GM18907 (cell line): ENCODE results near the gene AQP3.
"Not testable (repeated sequence)": the region's sequence is repeated elsewhere in the genome, so short reads cannot be mapped to it uniquely, and the experiment has no call there.

Experiments used
- ATAC-seq: cut with Tn5 transposase; IDR thresholded peaks from one replicate; pipeline ENCODE4 v1.9.1; 2021; ENCODE audit warnings: mild to moderate bottlenecking, moderate library complexity; ENCODE audit not compliant: unreplicated experiment

The AQP3 gene

DNA sequence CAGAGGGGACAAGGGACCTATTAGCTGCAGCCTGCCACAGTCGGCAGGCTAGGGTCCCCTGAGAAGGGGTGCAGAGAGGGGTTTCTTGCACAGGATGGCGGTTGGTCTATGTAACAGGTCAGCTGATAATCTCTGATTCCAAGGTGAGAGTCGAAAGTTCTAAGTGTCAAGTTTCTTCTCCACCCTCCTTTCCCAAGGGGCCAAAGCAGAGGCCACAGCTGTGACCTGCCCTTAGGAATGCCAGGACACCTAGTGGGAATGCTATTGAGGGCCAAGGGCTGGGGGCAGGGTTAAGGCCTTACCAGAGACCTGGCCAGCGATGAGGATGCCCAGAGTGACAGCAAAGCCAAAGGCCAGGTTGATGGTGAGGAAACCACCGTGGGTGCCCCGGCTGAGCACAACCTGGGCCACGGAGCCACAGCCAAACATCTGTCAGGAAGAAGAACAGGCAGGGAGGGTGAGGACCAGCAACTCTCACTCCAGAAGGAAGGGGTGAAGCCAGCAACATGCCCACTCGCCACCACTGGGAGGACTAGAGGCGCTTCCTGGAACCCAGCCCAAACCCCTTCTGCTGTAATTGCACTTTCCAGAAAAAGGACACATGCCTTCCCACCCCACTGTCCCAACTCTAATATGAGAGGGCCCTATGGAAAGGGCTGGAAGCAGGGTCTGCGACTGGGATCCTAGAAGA lies 3.8 kb downstream of the AQP3 start:
- ATAC-seq, result no peak

DNA sequence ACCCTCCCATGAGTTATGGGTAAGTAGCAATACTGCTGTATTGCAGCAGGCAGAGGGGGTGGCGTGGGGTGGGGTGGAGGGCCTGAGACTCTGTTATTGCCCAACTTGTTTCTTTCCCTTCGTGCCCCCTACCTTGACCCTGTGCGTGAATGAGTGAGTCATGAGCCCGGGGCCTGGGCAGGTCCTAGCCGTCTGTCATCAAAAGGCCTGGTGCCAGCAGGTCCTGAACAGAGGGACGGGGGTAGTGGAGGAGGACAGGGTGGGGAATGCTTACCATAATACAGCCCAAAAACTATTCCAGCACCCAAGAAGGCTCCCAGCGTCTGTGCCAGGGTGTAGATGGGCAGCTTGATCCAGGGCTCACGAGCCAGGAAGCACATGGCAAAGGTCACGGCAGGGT lies 4.3 kb downstream of the AQP3 start:
- ATAC-seq, result no peak

DNA sequence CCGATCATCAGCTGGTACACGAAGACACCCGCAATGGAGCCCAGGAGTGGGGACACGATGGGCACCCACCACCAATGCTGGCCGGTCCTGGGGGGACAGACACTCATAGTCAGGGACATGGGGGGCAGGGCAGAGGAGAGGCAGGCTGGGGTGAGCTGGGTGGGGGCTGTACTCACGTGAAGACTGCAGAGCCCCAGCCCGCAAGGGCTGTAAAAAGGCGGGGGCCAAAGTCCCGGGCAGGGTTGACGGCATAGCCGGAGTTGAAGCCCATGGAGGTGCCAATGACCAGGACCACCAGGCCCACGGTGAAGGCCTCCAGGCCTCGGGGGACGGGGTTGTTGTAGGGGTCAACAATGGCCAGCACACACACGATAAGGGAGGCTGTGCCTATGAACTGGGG lies 5.3 kb downstream of the AQP3 start:
- ATAC-seq, result no peak

DNA sequence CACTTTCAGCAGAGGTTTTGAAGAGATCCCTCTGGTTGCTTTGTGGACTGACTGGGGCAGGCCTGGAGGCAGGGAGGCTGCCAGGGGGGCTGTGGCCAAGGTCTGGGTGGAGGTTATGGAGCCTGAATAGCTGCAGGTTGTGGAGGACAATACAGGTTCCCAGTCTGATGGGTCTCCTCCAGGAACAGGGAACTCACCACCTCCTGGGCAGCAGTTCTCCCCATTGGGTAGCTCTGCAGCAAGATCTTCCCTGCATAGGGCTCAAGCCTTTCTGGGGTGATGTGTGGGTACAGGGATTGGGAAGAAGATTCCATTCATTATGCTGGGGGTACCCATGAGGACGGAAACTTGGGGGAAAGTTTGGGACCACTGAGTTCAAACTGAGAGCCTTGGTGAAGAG lies 6.8 kb downstream of the AQP3 start:
- ATAC-seq, result no peak

DNA sequence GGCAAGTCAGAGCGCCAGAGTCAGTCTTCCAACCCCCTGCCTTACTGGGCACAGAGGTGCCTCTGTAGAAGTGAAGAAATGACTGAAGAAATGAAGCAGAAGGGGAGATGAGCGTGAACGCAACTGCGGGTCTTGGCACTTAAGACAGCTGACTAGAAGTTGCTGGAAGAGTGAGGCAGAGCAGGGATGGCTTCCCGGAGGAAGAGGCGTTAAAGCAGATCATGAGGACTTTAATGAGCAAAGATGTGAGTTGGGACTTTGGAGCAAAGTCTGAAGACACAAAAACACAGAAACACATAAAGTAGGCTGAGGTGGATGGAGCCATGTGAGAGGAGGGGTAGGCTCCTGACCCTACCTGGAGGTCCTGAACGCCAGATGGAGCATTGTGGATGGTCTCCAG lies 7.2 kb downstream of the AQP3 start:
- ATAC-seq, result no peak

DNA sequence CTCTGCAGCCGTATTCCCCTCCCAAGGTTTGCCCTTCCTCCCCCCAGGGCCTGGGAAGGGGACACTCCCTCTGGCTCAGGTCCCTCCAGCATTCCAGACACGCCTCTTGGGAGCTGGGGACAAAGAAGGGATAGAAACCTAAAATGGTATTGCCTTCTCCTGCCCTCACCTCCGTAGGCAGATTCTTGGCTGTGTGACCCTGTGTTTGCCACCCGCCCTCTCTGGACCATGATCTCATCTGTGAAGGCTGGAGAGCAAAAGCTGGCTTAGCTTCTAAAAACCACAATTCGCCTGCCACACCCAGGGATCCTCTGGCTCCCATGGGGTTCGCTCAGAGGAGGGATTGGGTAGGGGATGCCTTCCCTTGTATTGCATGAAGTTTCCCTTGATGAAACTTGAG lies 7.7 kb downstream of the AQP3 start:
- no peak for ATAC-seq

DNA sequence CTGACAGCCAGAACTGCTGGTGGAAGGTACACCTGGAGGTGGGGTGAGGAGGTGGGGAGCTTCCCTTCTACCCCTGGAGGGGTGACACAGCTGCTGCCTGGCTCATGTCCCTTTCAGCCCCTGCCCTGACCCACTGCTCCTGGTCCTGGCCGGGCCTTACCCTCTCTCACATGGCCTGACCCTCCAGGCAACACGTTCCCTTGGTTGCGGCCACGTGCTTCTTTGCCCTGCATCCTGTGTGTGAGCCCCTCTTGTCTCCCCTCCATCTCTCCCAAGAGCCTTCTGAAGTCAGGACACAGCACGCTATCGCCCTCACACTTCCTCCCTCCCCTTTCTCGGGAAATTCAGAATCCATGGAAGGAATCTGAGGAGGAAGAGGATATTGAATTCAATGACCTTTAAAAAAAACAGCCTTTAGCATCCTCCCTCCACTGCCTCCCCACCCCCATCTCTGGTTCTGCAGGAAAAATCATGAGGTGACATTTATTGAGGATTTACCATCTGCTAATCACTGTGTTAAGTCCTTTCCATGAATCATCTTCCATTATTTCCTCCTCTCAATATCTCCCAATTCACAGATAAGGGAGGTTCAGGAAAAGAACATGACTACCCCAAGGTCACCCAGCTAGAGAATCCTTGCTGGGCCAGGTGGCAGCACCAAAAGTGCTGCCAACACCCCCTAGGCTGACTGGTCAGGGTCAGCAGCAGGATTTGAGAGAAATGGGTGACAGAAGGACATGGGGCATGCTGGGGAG lies 8.3 kb downstream of the AQP3 start:
- no peak for ATAC-seq

DNA sequence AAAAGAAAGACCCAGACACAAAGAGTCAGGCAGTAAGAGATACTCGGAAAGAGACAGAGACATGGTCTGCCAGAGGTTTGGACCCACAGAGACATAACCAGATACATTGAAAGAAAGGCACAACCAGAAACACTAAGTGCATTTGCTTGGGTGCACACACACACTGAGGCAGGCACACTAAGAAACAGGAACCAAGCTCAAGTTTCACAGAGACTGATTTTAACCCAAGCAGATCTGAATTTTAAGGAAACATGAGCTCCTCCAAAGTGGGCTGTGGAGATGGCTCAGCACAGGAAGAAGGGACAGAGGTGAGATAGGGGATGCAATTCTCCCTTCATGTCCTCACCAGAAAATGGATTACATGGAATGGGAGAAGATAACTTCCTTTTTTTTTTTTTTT lies 9.5 kb downstream of the AQP3 start:
- ATAC-seq, result no peak

DNA sequence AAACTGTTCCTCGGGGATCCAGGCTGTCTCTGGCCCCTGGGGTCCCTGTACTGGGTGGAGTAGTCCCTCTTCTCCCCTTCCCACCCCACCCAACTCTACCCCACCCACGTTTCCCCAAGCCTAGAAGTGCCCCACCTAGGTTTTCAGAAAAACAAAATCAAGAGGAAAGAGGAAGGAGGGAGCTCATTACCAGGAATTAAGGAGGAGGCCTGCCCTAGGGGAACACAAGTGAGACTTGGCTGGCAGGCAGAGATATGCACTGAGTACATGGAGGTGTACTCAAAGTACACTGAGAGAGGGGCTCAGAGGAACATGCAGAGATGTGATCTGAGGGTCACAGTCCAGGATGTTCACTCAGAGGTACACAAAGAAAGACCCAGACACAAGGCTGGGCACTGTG lies 10.2 kb downstream of the AQP3 start:
- ATAC-seq, result no peak

DNA sequence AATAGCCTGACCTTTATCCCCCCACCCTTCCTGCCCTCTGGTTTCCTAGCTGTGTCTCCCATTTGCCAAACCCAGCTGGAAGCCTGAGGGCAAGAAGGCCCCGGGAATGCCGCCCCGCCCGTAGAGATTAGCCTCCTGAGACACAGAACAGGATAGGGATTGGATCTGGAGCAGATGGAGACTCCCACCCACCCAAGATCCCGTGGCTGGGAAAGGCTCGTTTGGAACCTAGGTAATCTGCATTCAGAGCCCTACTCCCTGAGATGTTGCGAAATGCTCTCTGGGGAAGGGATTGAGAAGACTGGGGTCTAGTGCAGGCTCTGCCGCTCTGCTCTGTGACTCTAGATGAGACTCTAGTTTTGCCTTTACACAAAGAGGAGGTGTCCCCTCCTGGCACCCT lies 10.9 kb downstream of the AQP3 start:
- ATAC-seq, result no peak

DNA sequence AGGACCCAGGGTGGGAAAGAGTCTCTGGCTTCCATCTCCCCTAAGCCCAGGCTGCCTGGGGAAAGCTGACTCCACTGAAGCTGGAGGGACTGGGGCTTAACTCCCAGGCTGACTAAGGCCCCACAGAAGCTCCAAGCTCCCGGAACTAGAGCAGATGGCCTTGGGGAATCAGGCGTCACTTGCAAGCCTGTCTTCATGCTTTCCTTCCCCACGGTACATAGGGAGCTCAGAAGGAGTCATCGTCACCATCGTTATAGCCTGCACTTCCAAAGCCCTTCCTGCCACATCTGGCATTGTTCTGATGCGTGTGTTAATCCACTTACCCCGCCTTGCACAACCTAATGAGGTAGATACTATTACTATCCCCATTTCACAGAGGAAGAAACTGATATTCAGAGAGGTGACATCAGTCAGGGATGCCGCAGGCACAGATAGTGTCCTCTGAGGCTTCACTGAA lies 11.5 kb downstream of the AQP3 start:
- no peak for ATAC-seq

DNA sequence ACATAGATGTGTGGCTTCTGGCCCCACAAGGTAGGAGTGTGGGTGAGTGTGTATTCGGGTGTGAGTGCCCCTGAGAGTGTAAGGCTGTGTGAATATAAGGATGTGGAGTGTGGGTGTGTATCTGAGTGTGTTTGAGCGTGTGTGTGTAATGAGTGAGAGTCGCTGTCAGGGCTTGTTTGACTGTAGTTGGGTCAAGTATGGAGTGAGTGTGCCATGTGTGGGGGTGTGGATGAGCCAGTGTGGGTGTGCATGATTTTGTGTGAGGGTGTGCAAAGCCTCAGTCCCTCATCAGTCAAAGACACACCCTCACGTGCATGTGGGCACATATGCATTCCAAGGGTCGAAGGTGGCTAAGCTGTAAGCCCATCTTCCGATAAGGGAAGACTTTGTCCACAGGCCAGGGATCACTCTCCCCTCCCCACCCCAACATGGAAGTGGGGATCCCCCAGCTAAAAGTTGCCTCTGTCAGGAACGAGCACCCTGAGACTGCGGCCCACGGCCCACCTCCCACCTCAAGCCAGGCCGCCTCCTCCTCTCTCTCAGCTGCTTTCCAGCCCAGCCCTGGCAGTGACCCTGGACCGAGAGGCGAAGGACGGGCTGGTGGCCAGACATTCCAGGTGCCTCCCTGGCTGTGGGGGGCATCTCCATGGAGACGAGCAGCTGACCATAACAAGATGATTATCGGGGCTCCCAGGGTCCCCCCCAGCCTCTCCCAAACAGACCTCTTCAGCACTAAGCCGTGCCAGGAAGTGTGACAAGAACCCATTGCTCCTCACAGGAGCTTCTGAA lies 12.9 kb downstream of the AQP3 start:
- ATAC-seq, result no peak

DNA sequence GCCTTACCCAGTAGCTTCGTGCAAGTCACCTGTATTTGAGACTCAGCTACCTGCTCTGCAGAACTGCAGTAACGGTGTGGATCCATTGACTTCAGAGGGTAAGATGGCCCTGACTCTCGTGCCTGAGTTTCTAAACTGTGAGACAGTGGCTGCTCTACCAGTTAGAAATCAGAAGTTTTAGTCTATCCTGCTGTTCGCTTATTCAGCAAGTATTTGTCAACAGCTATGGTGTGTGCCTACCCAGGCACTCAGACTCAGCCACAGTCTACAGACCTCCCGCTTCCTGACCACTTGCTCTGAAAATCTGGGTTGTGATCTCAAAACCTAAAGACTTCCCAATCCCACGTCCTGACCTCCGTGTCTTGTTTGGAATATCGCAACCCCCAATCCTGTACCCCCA lies 13.5 kb downstream of the AQP3 start:
- no peak for ATAC-seq

DNA sequence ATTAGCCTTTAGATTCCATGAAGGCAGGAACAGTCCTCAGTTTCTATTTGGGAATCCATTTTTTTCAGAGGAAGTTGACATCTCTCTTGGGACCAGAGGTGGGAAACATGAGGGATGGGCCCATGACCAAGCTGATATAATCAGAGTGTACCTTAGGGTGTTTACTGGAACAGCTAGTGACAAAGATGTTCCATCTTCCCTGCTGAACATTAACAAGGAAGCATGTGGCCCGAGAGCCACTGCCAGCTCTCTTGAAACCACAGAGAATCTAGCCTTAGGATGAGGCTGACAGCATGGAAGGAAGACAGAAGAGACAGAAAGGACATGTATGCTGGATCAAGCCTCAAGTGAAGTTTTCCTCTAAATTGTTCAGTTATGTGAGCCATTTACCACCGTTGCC lies 16.0 kb downstream of the AQP3 start:
- no peak for ATAC-seq

DNA sequence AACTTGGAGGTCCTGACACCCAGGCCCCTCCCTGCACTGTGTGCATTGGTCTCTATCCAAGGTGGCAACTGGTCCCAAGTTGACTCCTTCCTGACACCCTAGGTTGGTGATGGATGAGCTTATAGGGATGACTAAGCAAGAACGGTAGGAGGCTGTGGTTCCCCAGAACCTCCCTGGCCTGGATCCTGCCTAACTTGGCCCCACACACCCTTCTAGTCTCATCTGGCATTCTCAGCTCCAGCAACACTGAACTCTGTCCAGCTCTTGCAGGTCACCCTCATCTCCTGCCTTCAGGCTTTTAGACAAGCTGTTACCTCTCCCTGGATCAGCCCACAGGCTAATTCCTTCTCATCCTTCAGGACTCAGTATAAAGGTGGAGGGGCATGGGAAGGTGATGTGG lies 16.5 kb downstream of the AQP3 start:
- ATAC-seq, result no peak

DNA sequence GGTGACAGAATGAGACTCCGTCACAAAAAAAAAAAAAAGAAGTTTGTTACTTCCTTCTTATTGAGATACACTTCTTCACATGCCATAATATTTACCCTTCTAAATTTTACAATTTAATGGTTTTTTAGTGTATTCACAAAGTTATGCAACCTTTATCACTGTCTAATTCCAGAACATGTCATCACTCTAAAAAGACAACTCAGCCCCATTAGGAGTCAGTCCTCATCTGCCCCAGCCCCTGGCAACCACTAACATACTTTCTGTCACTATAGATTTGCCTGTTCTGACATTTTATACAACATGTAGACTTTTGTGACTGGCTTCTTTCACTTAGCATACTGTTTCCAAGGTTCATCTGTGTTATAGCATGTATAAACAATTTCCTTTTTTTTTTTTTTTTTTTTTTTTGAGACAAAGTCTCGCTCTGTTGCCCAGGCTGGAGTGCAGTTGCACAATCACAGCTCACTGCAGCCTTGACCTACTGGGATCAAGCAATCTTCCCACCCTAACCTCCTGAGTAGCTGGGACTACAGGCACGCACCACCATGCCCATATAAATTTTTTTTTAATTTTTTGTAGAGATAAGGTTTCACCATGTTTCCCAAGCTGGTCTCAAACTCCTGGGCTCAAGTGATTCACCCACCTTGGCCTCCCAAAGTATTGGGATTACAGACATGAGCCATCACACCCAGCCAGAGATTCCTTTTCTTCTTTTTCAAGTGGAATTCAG lies 18.0 kb downstream of the AQP3 start:
- no peak for ATAC-seq

DNA sequence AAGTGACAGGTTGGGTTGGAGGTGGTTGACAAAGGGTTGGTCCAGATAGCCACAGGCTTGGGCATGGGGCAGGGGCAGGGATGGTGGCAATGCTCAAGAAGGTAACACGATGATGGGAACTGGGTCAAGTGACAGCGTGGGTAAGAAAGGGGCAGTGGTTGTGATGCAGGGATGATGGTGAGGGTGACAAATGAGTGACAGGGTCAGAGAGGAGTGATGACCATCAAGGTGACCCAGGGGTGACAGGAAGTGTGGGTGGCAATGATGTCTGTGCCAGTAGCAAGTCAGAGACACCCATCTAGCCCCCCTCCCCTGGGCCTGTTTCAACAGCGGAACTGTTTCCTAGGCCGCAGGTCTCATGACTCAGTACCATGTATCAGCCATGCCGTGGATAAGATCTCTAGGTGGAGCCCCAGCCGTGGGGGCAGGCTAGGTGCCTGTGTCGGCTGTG lies 20.5 kb downstream of the AQP3 start:
- no peak for ATAC-seq

DNA sequence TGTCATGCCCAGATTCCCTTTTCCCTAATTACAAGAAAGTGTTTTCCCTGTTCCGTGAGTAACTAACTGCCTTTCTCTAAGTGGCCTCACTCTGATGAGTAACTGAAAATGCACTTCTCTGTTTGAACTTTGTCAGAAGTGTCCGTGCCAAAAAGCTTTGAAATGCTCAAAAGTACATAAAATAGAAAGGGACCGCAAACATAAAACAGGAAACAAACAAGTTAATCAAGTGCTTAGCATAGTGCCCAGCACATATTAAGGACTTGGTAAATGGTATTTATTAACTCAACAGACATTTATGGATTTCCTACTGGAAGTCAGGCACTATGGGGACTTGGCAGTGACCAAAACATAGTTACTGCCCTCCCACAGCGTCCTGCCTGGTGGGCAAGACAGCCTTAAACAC lies 22.3 kb downstream of the AQP3 start:
- no peak for ATAC-seq

DNA sequence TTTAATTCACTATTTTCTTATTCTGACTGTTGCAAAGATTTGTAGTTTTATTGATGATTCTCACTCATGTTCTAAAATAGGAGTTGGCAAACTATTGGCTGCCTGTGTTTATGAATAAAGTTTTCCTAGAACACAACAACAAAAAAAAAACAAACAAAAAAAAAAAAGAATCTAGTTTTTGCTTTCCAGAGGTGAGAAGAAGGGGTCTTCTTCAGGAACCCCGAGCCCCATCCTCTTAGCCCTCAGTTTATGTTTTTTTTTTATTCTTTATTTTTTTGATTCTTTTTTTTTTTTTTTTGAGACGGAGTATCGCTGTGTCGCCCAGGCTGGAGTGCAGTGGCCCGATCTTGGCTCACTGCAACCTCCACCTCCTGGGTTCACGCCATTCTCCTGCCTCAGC lies 22.9 kb downstream of the AQP3 start:
- ATAC-seq, result not testable (repeated sequence)

DNA sequence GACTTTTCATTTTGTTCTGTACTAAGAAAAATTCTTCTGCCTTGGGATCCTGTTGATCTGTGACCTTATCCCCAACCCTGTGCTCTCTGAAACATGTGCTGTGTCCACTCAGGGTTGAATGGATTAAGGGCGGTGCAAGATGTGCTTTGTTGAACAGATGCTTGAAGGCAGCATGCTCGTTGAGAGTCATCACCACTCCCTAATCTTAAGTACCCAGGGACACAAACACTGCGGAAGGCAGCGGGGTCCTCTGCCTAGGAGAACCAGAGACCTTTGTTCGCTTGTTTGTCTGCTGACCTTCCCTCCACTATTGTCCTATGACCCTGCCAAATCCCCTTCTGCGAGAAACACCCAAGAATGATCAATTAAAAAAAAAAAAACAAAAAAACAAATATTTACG lies 23.4 kb downstream of the AQP3 start:
- not testable (repeated sequence) for ATAC-seq

DNA sequence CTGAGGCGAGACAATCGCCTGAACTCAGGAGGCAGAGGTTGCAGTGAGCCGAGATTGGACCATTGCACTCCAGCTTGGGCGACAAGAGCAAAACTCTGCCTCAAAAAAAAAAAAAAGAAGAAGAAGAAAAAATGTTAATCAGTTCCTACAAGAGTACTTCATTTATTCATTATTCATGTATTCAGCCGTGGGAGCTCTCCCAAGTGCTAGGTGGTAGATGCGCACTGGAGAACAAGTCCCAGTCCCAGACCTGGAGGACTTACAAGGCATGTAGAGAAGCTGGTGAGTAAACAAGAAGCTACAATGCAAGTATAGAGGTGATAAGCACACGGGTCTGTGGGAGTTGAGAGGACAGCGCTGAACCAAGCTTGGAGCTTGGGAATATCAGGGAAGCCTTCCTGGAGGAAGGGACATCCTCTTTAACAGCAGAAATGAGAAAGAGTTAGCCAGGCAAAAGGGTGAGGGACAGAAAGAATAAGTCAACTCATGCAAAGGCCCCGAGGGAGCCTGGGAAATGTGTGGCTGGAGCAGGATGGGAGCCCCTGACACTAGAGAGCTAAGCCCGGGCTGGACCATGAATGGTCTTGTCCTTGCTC lies 27.6 kb downstream of the AQP3 start:
- ATAC-seq, result no peak
